A549 (cell line): Measurements from ENCODE around the gene ANXA8. TPM values are rescaled to one million over a fixed set of nuclear protein-coding genes. Genes with fewer than 3 reads are reported as not detected.

Experiments used
- ATAC-seq, 2 experiments: fragments of 200-7000 bp in 1 of 2; fragments of >200 bp in 1 of 2; cut with Nextera tagmentation in 1 of 2; cut with Tn5 transposase in 1 of 2; 3 replicates each; pipeline versions ENCODE4 v1.8.0 to v1.9.1; 2018 to 2020; ENCODE audit warnings: mild to moderate bottlenecking in 1 of 2, moderate library complexity in 1 of 2
- CTCF ChIA-PET: fragments of 300-600 bp; sonication (Branson Sonifier 250); formaldehyde crosslinking; extraction: SDS; loops from one replicate; lab custom pipeline; 2021; ENCODE audit warnings: antibody characterized with exemption, inconsistent platforms; lab: Yijun Ruan, JAX
- POLR2A ChIA-PET: fragments of 350-600 bp; formaldehyde crosslinking; extraction: SDS; loops from one replicate; lab custom pipeline; 2021; ENCODE audit warnings: antibody characterized with exemption, inconsistent platforms; lab: Yijun Ruan, JAX
- DNase-seq, 2 experiments: peaks; one replicate each; pipeline versions ENCODE4 v3.0.0 to v3.0.0-alpha.2; 2011 to 2016; ENCODE audit warnings: low read depth in 1 of 2, low spot score in 1 of 2
- FAIRE-seq: peaks from 2 replicates; lab custom pipeline; 2011; peaks lifted over from hg19 to GRCh38; lab: Jason Lieb, UNC
- H3K27ac ChIP-seq, 2 experiments: fragments of >200 bp; sonication (Bioruptor Twin); formaldehyde crosslinking; 3 replicates each; pipeline ENCODE4 v1.5.1; 2016 to 2017
- H3K4me1 ChIP-seq: fragments of >200 bp; sonication (Bioruptor Twin); formaldehyde crosslinking; 3 replicates; pipeline ENCODE4 v1.6.1; 2016
- H3K4me2 ChIP-seq: fragments of >200 bp; sonication (Bioruptor Twin); formaldehyde crosslinking; 3 replicates; pipeline ENCODE4 v1.6.1; 2016
- H3K4me3 ChIP-seq: fragments of >200 bp; sonication (Bioruptor Twin); formaldehyde crosslinking; 3 replicates; pipeline ENCODE4 v1.5.1; 2016
- H3K9me3 ChIP-seq: fragments of >200 bp; sonication (Bioruptor Twin); formaldehyde crosslinking; 3 replicates; pipeline ENCODE4 v1.6.1; 2016
- ATOH8 ChIP-seq: fragments of 250-450 bp; sonication (Bioruptor Pico); IDR thresholded peaks from 2 replicates; pipeline ENCODE4 v1.5.0; 2020; ENCODE audit warnings: low read depth, mild to moderate bottlenecking, moderate library complexity
- BHLHE40 ChIP-seq: IDR thresholded peaks from 2 replicates; pipeline ENCODE4 v1.6.1; 2012; ENCODE audit warnings: low read depth, low read length, inconsistent platforms
- CHD2 ChIP-seq: fragments of 150-350 bp; IDR thresholded peaks from 2 replicates; pipeline ENCODE4 v1.6.1; 2014; ENCODE audit warnings: low read length; ENCODE audit not compliant: partially characterized antibody
- CTCF ChIP-seq: fragments of >200 bp; sonication (Bioruptor Twin); formaldehyde crosslinking; IDR thresholded peaks from 3 replicates; pipeline ENCODE4 v1.5.1; 2016
- EHMT2 ChIP-seq: fragments of 200-600 bp; sonication (generic); IDR thresholded peaks from 2 replicates; pipeline ENCODE4 v1.6.1; 2016; ENCODE audit warnings: antibody characterized with exemption, low read depth, mild to moderate bottlenecking, moderate library complexity
- ESRRA ChIP-seq: fragments of 150-350 bp; IDR thresholded peaks from 2 replicates; pipeline ENCODE4 v1.6.1; 2014; ENCODE audit warnings: mild to moderate bottlenecking, low read length, borderline replicate concordance
- GATA3 ChIP-seq: IDR thresholded peaks from 2 replicates; pipeline ENCODE4 v1.6.1; 2012; ENCODE audit warnings: borderline replicate concordance
- JUNB ChIP-seq: fragments of >200 bp; sonication (Bioruptor Twin); formaldehyde crosslinking; IDR thresholded peaks from 2 replicates; pipeline ENCODE4 v1.6.1; 2016
- KDM1A ChIP-seq: fragments of 200-600 bp; sonication (generic); IDR thresholded peaks from 2 replicates; pipeline ENCODE4 v1.6.1; 2016; ENCODE audit warnings: low read depth, mild to moderate bottlenecking
- KDM5A ChIP-seq: fragments of 200-600 bp; sonication (generic); IDR thresholded peaks from 2 replicates; pipeline ENCODE4 v1.6.1; 2016; ENCODE audit warnings: antibody characterized with exemption, mild to moderate bottlenecking
- MAFK ChIP-seq: fragments of 450-650 bp; IDR thresholded peaks from 2 replicates; pipeline ENCODE4 v1.6.1; 2014; ENCODE audit not compliant: partially characterized antibody
- MAZ ChIP-seq: fragments of 150-350 bp; IDR thresholded peaks from 2 replicates; pipeline ENCODE4 v1.6.1; 2014; ENCODE audit warnings: antibody characterized with exemption, low read depth, low read length, borderline replicate concordance
- MYC ChIP-seq: IDR thresholded peaks from 2 replicates; pipeline ENCODE4 v1.6.1; 2012; ENCODE audit warnings: mild to moderate bottlenecking, inconsistent platforms, low read length, improper control_type of control experiment, borderline replicate concordance
- NFE2L2 ChIP-seq: fragments of 150-350 bp; conservative IDR thresholded peaks from 2 replicates; pipeline ENCODE4 v1.6.1; 2014; ENCODE audit warnings: low read length
- PHF8 ChIP-seq: fragments of 200-600 bp; sonication (generic); IDR thresholded peaks from 2 replicates; pipeline ENCODE4 v1.6.1; 2016; ENCODE audit warnings: low read depth, mild to moderate bottlenecking, antibody characterized with exemption, moderate library complexity, borderline replicate concordance
- POLR2A ChIP-seq: IDR thresholded peaks from 2 replicates; pipeline ENCODE4 v1.6.1; 2012; ENCODE audit warnings: mild to moderate bottlenecking, low read length
- RAD21 ChIP-seq, 2 experiments: fragments of >200 bp in 1 of 2; sonication (Bioruptor Twin) in 1 of 2; formaldehyde crosslinking in 1 of 2; IDR thresholded peaks in 1 of 2; conservative IDR thresholded peaks in 1 of 2; 2 replicates in 1 of 2; 3 replicates in 1 of 2; pipeline ENCODE4 v1.6.1; 2012 to 2018; ENCODE audit warnings: inconsistent platforms in 1 of 2
- RFX5 ChIP-seq: fragments of 450-650 bp; IDR thresholded peaks from 2 replicates; pipeline ENCODE4 v1.7.1; 2014; ENCODE audit warnings: antibody characterized with exemption, mild to moderate bottlenecking, moderate library complexity
- SMC3 ChIP-seq: fragments of >200 bp; sonication (Bioruptor Twin); formaldehyde crosslinking; IDR thresholded peaks from 3 replicates; pipeline ENCODE4 v1.6.1; 2018; ENCODE audit warnings: inconsistent platforms
- SREBF2 ChIP-seq: fragments of 450-650 bp; IDR thresholded peaks from 2 replicates; pipeline ENCODE4 v1.6.1; 2014; ENCODE audit warnings: mild to moderate bottlenecking, moderate library complexity
- TP53 ChIP-seq: fragments of 250-450 bp; sonication (Bioruptor Pico); IDR thresholded peaks from 2 replicates; pipeline ENCODE4 v1.5.0; 2021; ENCODE audit warnings: mild to moderate bottlenecking, moderate library complexity
- ZFP36 ChIP-seq: fragments of 450-650 bp; IDR thresholded peaks from 2 replicates; pipeline ENCODE4 v1.6.1; 2014; ENCODE audit warnings: borderline replicate concordance; ENCODE audit not compliant: partially characterized antibody
- ZSCAN20 ChIP-seq: fragments of 250-450 bp; sonication (Bioruptor Pico); IDR thresholded peaks from 2 replicates; pipeline ENCODE4 v1.8.0; 2022; ENCODE audit warnings: mild to moderate bottlenecking, moderate library complexity
- WGBS: methylation state at CpG from one replicate; pipeline ENCODE4 v1.1.6; 2017; ENCODE audit errors: missing lambda C conversion rate; 5-methylcytosine and 5-hydroxymethylcytosine counted together
- polyA plus RNA-seq, 4 experiments: library from polyadenylated mRNA; depleted of rRNA in 3 of 4; stranded (reverse); fragments of >200 nt; fragmentation: RNase III in 1 of 4; extraction: RNeasy Plus Mini Kit Qiagen cat#74134 plus additional on column Dnase treatment in 1 of 4; gene quantifications; 2 replicates in 3 of 4; 3 replicates in 1 of 4; pipeline ENCODE4 v1.2.3, GENCODE V29; 2011 to 2017
- TF ChIP-seq, protein P1 (sequence below): fragments of 150-350 bp; IDR thresholded peaks from 2 replicates; pipeline ENCODE4 v1.6.1; 2014; ENCODE audit warnings: low read depth, mild to moderate bottlenecking, low read length
- TF ChIP-seq, protein P2 (sequence below): IDR thresholded peaks from 2 replicates; pipeline ENCODE4 v1.6.1; 2012; ENCODE audit warnings: low read depth, borderline replicate concordance

The ANXA8 gene
- polyA plus RNA-seq, 2 of the 4 experiments (the other 2 are of a cell fraction), result 8.1 to 38.8 TPM

- FAIRE-seq (no peak), ATAC-seq (no peak), DNase-seq (no peak)
- no peak overlapping the region for H3K27ac ChIP-seq
- no peak overlapping the region for H3K4me3 ChIP-seq
- WGBS, result 72% methylated on average over 4 of the region's 5 CpGs
- POLR2A ChIA-PET, result interaction anchor here (0.9 kb wide), 1 partner anchor 58 kb away, joined by 3 read pairs; the partner anchor contains the start of gene ZNF488
- CTCF ChIA-PET, result interaction anchor here (0.8 to 1.7 kb wide), 2 partner anchors 12 to 81 kb away, joined by 3 read pairs; no protein-coding TSS in a partner anchor
- H3K4me1 ChIP-seq, result 0 out of 3 replicates have a peak, but pooled peaks cover 2% of the 10 kb centered on the region
- no peak overlapping the region for H3K4me2 ChIP-seq
- no peak for TF ChIP-seq ZFP36
- no peak for TF ChIP-seq KDM1A
- TF ChIP-seq ZSCAN20 (CRISPR knock-in tag), result no peak
- TF ChIP-seq, protein P1, sequence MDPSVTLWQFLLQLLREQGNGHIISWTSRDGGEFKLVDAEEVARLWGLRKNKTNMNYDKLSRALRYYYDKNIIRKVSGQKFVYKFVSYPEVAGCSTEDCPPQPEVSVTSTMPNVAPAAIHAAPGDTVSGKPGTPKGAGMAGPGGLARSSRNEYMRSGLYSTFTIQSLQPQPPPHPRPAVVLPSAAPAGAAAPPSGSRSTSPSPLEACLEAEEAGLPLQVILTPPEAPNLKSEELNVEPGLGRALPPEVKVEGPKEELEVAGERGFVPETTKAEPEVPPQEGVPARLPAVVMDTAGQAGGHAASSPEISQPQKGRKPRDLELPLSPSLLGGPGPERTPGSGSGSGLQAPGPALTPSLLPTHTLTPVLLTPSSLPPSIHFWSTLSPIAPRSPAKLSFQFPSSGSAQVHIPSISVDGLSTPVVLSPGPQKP, result no peak
- TF ChIP-seq MAFK, result no peak
- no peak for TF ChIP-seq CHD2
- peaks cover 12% of the 10 kb centered on the region; the same call in 2 of the 3 replicates for H3K9me3 ChIP-seq
Observed at GRCh38 chr10:47442351-47442750, 41.6 kb downstream of the ANXA8 start.

DNA sequence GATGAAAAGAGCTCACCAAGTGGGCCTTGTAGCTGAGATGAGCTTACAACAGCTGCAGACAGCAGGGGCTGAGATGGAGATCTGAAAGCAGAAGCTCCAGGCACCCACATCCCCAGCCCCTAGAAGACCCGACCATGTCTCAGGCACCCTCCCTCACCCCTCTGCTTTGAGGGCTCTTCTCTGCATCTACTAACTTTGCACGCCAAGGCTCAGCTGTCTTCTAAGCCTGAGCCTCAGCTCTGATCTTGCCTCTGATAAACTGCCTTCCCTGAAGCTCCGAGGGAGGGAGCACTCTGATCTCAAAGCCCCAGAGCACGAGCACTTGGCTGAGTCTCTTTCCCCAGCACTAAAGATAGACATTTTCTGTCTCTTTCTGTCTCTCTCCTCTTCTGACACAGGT, 42.0 kb downstream of the ANXA8 start:
- no peak for DNase-seq
- CTCF ChIA-PET, result interaction anchor here (1.1 to 2.6 kb wide), 3 partner anchors 8 to 81 kb away, joined by 3 to 10 read pairs (median 3); no protein-coding TSS in a partner anchor
- H3K4me2 ChIP-seq, result no peak overlapping the region
- peaks cover 12% of the 10 kb centered on the region; the same call in 2 of the 3 replicates for H3K9me3 ChIP-seq
- H3K4me1 ChIP-seq, result 0 out of 3 replicates have a peak, but pooled peaks cover 2% of the 10 kb centered on the region
- ATAC-seq, result no peak
- no peak for FAIRE-seq
- H3K27ac ChIP-seq, result no peak overlapping the region
- no peak for TF ChIP-seq KDM5A
- no peak for TF ChIP-seq MAZ
- no peak for TF ChIP-seq GATA3
- no peak for TF ChIP-seq BHLHE40
- no peak for TF ChIP-seq SREBF2
- TF ChIP-seq RFX5, result no peak
- TF ChIP-seq TP53 (CRISPR knock-in tag), result no peak
- TF ChIP-seq POLR2A, result no peak
- TF ChIP-seq, all 56 proteins: peak for 0
- POLR2A ChIA-PET, result interaction anchor here (0.9 kb wide), 1 partner anchor 58 kb away, joined by 3 read pairs; the partner anchor contains the start of gene ZNF488
- no peak overlapping the region for H3K4me3 ChIP-seq
- 52% methylated on average over 4 of the region's 4 CpGs for WGBS

- no peak for FAIRE-seq
- ChIA-PET CTCF (interaction anchor here (0.8 to 2.6 kb wide), 2 partner anchors 9 to 78 kb away, joined by 4 to 10 read pairs; no protein-coding TSS in a partner anchor), POLR2A (no interaction called here)
- TF ChIP-seq RAD21 (conservative IDR thresholded peaks at IDR 0.05 in 1 of 2, IDR thresholded peaks at IDR 0.05 in 1 of 2), result peak in 1 of 2 experiments; percentile 35; a peak in 2 of 5 replicates
- TF ChIP-seq SMC3, result no peak
- 0 out of 3 replicates have a peak, but pooled peaks cover 2% of the 10 kb centered on the region for H3K4me1 ChIP-seq
- H3K4me2 ChIP-seq, result no peak overlapping the region
- WGBS, result 84% methylated on average over 4 of the region's 4 CpGs
- H3K4me3 ChIP-seq, result no peak overlapping the region
- peaks cover under 1% of the 10 kb centered on the region; the same call in 1 of the 3 replicates for H3K9me3 ChIP-seq
- no peak for DNase-seq
- ATAC-seq, result no peak
- H3K27ac ChIP-seq, result no peak overlapping the region
Observed at GRCh38 chr10:47440207-47440606, 43.7 kb downstream of the ANXA8 start.

- Histone ChIP-seq H3K4me2 (no peak overlapping the region; the same call in 2 of the 3 replicates), H3K27ac (no peak overlapping the region), H3K4me3 (no peak overlapping the region), H3K9me3 (peaks cover 12% of the 10 kb centered on the region; the same call in 1 of the 3 replicates), H3K4me1 (0 out of 3 replicates have a peak, but pooled peaks cover 2% of the 10 kb centered on the region)
- DNase-seq (peak; percentile 65 to 77), ATAC-seq (peak; percentile 91 to 99), FAIRE-seq (no peak)
- POLR2A ChIA-PET, result no interaction called here
- CTCF ChIA-PET, result interaction anchor here (0.9 to 1.8 kb wide), 3 partner anchors 11 to 444 kb away, joined by 3 to 5 read pairs (median 3); no protein-coding TSS in a partner anchor
- 16% methylated on average over 6 of the region's 6 CpGs for WGBS
- TF ChIP-seq JUNB (no peak), ESRRA (no peak), MYC (no peak), BHLHE40 (no peak), SREBF2 (no peak), CTCF (peak; percentile 39; the same call in 2 of the 3 replicates), SMC3 (peak; percentile 57), EHMT2 (no peak), NFE2L2 (no peak), KDM5A (no peak), PHF8 (no peak), RAD21 (conservative IDR thresholded peaks at IDR 0.05 in 1 of 2, IDR thresholded peaks at IDR 0.05 in 1 of 2) (peak; percentile 55 to 77), ATOH8 (CRISPR knock-in tag) (no peak)
- TF ChIP-seq, protein P2, sequence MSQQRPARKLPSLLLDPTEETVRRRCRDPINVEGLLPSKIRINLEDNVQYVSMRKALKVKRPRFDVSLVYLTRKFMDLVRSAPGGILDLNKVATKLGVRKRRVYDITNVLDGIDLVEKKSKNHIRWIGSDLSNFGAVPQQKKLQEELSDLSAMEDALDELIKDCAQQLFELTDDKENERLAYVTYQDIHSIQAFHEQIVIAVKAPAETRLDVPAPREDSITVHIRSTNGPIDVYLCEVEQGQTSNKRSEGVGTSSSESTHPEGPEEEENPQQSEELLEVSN, result no peak
Observed at GRCh38 chr10:47438857-47439474, 44.9 kb downstream of the ANXA8 start.
